ENCODE results near the gene BCL2. TPM values are rescaled to one million over a fixed set of nuclear protein-coding genes. Genes with fewer than 3 reads are reported as not detected.
A peak's percentile ranks its signal among the peaks of the same experiment; 100 is the strongest.

BCL2 gene
- total RNA-seq, 1 donor from 2014 or later: 4.9 TPM

GRCh38 chr18:63143330-63143771 lies 176.2 kb downstream of the BCL2 start:
- Histone ChIP-seq H3K4me1 (peaks cover 7% of the 10 kb centered on the region), H3K79me2 (ENCODE audit: low read depth) (no peaks in the 10 kb centered on the region), H3K36me3 (no peaks in the 10 kb centered on the region), H3K4me2 (no peak overlapping the region), H3K9ac (no peak overlapping the region), H2AFZ (replicated peaks) (no peak overlapping the region), H3K27ac (no peak overlapping the region), H3F3A (ENCODE audit: low read depth) (no peaks in the 10 kb centered on the region), H3K27me3 (no peaks in the 10 kb centered on the region), H3K4me3 (no peak overlapping the region), H4K20me1 (ENCODE audit: low read depth) (no peaks in the 10 kb centered on the region), H3K9me3 (ENCODE audit: low read depth) (no peaks in the 10 kb centered on the region)
- Mint-ChIP-seq H3K4me3 (no peak overlapping the region), H3K36me3 (peaks cover 3% of the 10 kb centered on the region), H3K4me1 (peaks cover 37% of the 10 kb centered on the region), H3K27ac (peak overlapping the region; percentile 0), H3K27me3 (ENCODE audit: insufficient read depth, low read depth) (peaks cover 3% of the 10 kb centered on the region), H3K9me3 (peaks cover 3% of the 10 kb centered on the region)
- TF ChIP-seq EZH2 (IDR thresholded peaks at IDR 0.05) (no peak), EZH2phosphoT487 (IDR thresholded peaks at IDR 0.05) (no peak), CTCF (IDR thresholded peaks at IDR 0.05) (no peak)
- no peak for DNase-seq (ENCODE audit: low spot score)

GRCh38 chr18:63142594-63143225 lies 176.9 kb downstream of the BCL2 start:
- Histone ChIP-seq H3F3A (ENCODE audit: low read depth) (no peaks in the 10 kb centered on the region), H3K9me3 (ENCODE audit: low read depth) (no peaks in the 10 kb centered on the region), H3K4me1 (peaks cover 10% of the 10 kb centered on the region), H3K9ac (no peak overlapping the region), H3K79me2 (ENCODE audit: low read depth) (no peaks in the 10 kb centered on the region), H3K27ac (no peak overlapping the region), H3K4me3 (no peak overlapping the region), H3K4me2 (no peak overlapping the region), H4K20me1 (ENCODE audit: low read depth) (no peaks in the 10 kb centered on the region), H2AFZ (replicated peaks) (no peak overlapping the region), H3K27me3 (no peaks in the 10 kb centered on the region), H3K36me3 (no peaks in the 10 kb centered on the region)
- Mint-ChIP-seq H3K4me1 (peaks cover 42% of the 10 kb centered on the region), H3K36me3 (peaks cover 5% of the 10 kb centered on the region), H3K27ac (peak overlapping the region; percentile 0), H3K27me3 (ENCODE audit: insufficient read depth, low read depth) (peaks cover 8% of the 10 kb centered on the region), H3K4me3 (no peak overlapping the region), H3K9me3 (peaks cover 3% of the 10 kb centered on the region)
- DNase-seq (ENCODE audit: low spot score): no peak
- TF ChIP-seq CTCF (IDR thresholded peaks at IDR 0.05) (no peak), EZH2 (IDR thresholded peaks at IDR 0.05) (no peak), EZH2phosphoT487 (IDR thresholded peaks at IDR 0.05) (no peak)

GRCh38 chr18:63141778-63142176 lies 177.8 kb downstream of the BCL2 start:
- peaks cover 10% of the 10 kb centered on the region for H3K4me1 ChIP-seq
- H3K9me3 ChIP-seq (ENCODE audit: low read depth): no peaks in the 10 kb centered on the region
- Mint-ChIP-seq H3K27ac (peak overlapping the region; percentile 70), H3K9me3 (peaks cover 3% of the 10 kb centered on the region), H3K4me1 (peaks cover 47% of the 10 kb centered on the region), H3K4me3 (no peak overlapping the region), H3K27me3 (ENCODE audit: insufficient read depth, low read depth) (peaks cover 8% of the 10 kb centered on the region), H3K36me3 (peaks cover 5% of the 10 kb centered on the region)
- H3K4me2 ChIP-seq: no peak overlapping the region
- TF ChIP-seq CTCF (IDR thresholded peaks at IDR 0.05) (no peak), EZH2phosphoT487 (IDR thresholded peaks at IDR 0.05) (no peak), EZH2 (IDR thresholded peaks at IDR 0.05) (no peak)
- no peak overlapping the region for H3K9ac ChIP-seq
- H3K27ac ChIP-seq: no peak overlapping the region
- no peaks in the 10 kb centered on the region for H3K36me3 ChIP-seq
- no peaks in the 10 kb centered on the region for H4K20me1 ChIP-seq (ENCODE audit: low read depth)
- no peak for DNase-seq (ENCODE audit: low spot score)
- H2AFZ ChIP-seq (replicated peaks): no peak overlapping the region
- H3K79me2 ChIP-seq (ENCODE audit: low read depth): no peaks in the 10 kb centered on the region
- H3K4me3 ChIP-seq: no peak overlapping the region
- H3F3A ChIP-seq (ENCODE audit: low read depth): no peaks in the 10 kb centered on the region
- no peaks in the 10 kb centered on the region for H3K27me3 ChIP-seq
